ENCODE measurements around the gene VPS4B. TPM values are rescaled to one million over a fixed set of nuclear protein-coding genes. Genes with fewer than 3 reads are reported as not detected.

Gene VPS4B
- total and polyA plus RNA-seq, 2 of the 8 experiments (the other 6 are each of a cell fraction or from before 2014, with no cell fraction given) = 7.2 to 45.3 TPM

DNA sequence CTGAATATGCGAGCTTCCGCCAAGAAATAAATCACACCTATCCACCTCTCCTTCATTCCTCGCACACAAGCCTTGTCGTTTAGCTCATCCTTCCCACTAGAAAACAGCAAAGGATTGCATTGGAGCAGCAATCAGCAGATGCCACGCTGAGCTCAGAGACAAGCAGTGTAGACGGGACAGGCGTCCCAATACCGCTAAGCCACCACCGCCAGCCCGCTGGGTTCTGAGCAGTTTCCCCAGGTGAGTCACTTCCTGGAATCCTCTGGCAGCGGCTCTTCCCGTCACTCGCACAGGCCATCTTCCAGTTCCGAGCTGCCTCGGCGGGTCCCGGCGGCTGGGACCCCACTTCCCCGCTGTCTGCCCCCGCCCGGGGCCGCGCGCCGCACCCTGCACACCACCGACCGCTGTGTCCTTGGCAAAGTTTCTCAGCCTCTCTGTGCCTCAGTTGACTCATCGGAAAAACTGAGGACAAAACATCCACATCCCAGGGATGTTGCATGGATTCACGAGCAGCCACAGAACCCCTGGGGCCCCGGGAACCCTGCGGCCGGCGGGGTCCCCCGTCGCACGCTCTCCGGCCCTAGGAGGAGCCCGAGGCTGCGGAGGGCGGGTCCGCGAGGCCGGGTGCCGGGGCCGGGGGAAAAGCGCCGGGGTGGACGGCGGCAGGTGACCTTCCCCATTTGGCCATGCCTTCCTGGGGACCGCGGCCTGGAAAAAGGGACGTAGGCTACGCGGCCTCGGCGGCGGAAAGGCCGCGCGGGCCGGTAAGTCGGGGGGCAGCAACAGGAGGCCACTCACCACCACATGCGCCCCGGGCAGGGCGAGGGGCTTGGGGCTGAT, 55.8 kb downstream of the VPS4B start (continued):
- no peak for TF ChIP-seq NANOG (IDR thresholded peaks at IDR 0.05; ENCODE audit: insufficient read depth, low read depth, low read length, poor library complexity, severe bottlenecking)
- TF ChIP-seq, protein P1, sequence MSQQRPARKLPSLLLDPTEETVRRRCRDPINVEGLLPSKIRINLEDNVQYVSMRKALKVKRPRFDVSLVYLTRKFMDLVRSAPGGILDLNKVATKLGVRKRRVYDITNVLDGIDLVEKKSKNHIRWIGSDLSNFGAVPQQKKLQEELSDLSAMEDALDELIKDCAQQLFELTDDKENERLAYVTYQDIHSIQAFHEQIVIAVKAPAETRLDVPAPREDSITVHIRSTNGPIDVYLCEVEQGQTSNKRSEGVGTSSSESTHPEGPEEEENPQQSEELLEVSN (IDR thresholded peaks at IDR 0.05) = 0 out of 2 replicates have a peak, but pooled peaks have one; percentile 15
- no peak for TF ChIP-seq TCF12 (IDR thresholded peaks at IDR 0.05; ENCODE audit: low read depth, low read length)
- TF ChIP-seq CHD1 (IDR thresholded peaks at IDR 0.05; ENCODE audit: low read depth, low read length) = no peak
- TF ChIP-seq, protein P2, sequence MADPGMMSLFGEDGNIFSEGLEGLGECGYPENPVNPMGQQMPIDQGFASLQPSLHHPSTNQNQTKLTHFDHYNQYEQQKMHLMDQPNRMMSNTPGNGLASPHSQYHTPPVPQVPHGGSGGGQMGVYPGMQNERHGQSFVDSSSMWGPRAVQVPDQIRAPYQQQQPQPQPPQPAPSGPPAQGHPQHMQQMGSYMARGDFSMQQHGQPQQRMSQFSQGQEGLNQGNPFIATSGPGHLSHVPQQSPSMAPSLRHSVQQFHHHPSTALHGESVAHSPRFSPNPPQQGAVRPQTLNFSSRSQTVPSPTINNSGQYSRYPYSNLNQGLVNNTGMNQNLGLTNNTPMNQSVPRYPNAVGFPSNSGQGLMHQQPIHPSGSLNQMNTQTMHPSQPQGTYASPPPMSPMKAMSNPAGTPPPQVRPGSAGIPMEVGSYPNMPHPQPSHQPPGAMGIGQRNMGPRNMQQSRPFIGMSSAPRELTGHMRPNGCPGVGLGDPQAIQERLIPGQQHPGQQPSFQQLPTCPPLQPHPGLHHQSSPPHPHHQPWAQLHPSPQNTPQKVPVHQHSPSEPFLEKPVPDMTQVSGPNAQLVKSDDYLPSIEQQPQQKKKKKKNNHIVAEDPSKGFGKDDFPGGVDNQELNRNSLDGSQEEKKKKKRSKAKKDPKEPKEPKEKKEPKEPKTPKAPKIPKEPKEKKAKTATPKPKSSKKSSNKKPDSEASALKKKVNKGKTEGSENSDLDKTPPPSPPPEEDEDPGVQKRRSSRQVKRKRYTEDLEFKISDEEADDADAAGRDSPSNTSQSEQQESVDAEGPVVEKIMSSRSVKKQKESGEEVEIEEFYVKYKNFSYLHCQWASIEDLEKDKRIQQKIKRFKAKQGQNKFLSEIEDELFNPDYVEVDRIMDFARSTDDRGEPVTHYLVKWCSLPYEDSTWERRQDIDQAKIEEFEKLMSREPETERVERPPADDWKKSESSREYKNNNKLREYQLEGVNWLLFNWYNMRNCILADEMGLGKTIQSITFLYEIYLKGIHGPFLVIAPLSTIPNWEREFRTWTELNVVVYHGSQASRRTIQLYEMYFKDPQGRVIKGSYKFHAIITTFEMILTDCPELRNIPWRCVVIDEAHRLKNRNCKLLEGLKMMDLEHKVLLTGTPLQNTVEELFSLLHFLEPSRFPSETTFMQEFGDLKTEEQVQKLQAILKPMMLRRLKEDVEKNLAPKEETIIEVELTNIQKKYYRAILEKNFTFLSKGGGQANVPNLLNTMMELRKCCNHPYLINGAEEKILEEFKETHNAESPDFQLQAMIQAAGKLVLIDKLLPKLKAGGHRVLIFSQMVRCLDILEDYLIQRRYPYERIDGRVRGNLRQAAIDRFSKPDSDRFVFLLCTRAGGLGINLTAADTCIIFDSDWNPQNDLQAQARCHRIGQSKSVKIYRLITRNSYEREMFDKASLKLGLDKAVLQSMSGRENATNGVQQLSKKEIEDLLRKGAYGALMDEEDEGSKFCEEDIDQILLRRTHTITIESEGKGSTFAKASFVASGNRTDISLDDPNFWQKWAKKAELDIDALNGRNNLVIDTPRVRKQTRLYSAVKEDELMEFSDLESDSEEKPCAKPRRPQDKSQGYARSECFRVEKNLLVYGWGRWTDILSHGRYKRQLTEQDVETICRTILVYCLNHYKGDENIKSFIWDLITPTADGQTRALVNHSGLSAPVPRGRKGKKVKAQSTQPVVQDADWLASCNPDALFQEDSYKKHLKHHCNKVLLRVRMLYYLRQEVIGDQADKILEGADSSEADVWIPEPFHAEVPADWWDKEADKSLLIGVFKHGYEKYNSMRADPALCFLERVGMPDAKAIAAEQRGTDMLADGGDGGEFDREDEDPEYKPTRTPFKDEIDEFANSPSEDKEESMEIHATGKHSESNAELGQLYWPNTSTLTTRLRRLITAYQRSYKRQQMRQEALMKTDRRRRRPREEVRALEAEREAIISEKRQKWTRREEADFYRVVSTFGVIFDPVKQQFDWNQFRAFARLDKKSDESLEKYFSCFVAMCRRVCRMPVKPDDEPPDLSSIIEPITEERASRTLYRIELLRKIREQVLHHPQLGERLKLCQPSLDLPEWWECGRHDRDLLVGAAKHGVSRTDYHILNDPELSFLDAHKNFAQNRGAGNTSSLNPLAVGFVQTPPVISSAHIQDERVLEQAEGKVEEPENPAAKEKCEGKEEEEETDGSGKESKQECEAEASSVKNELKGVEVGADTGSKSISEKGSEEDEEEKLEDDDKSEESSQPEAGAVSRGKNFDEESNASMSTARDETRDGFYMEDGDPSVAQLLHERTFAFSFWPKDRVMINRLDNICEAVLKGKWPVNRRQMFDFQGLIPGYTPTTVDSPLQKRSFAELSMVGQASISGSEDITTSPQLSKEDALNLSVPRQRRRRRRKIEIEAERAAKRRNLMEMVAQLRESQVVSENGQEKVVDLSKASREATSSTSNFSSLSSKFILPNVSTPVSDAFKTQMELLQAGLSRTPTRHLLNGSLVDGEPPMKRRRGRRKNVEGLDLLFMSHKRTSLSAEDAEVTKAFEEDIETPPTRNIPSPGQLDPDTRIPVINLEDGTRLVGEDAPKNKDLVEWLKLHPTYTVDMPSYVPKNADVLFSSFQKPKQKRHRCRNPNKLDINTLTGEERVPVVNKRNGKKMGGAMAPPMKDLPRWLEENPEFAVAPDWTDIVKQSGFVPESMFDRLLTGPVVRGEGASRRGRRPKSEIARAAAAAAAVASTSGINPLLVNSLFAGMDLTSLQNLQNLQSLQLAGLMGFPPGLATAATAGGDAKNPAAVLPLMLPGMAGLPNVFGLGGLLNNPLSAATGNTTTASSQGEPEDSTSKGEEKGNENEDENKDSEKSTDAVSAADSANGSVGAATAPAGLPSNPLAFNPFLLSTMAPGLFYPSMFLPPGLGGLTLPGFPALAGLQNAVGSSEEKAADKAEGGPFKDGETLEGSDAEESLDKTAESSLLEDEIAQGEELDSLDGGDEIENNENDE (IDR thresholded peaks at IDR 0.05; ENCODE audit: insufficient replicate concordance, low read length) = no peak
- TF ChIP-seq POLR2AphosphoS5 (IDR thresholded peaks at IDR 0.05; ENCODE audit: low read depth, low read length) = no peak
- TF ChIP-seq, protein P3, sequence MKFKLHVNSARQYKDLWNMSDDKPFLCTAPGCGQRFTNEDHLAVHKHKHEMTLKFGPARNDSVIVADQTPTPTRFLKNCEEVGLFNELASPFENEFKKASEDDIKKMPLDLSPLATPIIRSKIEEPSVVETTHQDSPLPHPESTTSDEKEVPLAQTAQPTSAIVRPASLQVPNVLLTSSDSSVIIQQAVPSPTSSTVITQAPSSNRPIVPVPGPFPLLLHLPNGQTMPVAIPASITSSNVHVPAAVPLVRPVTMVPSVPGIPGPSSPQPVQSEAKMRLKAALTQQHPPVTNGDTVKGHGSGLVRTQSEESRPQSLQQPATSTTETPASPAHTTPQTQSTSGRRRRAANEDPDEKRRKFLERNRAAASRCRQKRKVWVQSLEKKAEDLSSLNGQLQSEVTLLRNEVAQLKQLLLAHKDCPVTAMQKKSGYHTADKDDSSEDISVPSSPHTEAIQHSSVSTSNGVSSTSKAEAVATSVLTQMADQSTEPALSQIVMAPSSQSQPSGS (IDR thresholded peaks at IDR 0.05; ENCODE audit: low read length) = no peak

Measured in H1 (cell line).